Neural cell (in vitro differentiated cells): ENCODE data around the gene USP35.

Source experiments
- EP300 ChIP-seq: fragments of 450-650 bp; conservative IDR thresholded peaks from 2 replicates; pipeline ENCODE4 v1.6.1; 2014; ENCODE audit warnings: antibody characterized with exemption, mild to moderate bottlenecking, moderate library complexity; ENCODE audit not compliant: poor library complexity, severe bottlenecking
- EZH2 ChIP-seq: fragments of 200-600, 300-800 bp; shearing (Covaris generic), sonication (generic); IDR thresholded peaks from 2 replicates; pipeline ENCODE4 v1.6.1; 2014; ENCODE audit warnings: antibody characterized with exemption, low read length, borderline replicate concordance, mild to moderate bottlenecking; ENCODE audit not compliant: insufficient read depth, poor library complexity, severe bottlenecking
- MXI1 ChIP-seq: fragments of 450-650 bp; conservative IDR thresholded peaks from 2 replicates; pipeline ENCODE4 v1.6.1; 2014; ENCODE audit warnings: antibody characterized with exemption, mild to moderate bottlenecking; ENCODE audit not compliant: poor library complexity, severe bottlenecking
- POLR2AphosphoS5 ChIP-seq: IDR thresholded peaks from 2 replicates; pipeline ENCODE4 v1.6.1; 2012
- RAD21 ChIP-seq: fragments of 450-650 bp; conservative IDR thresholded peaks from 2 replicates; pipeline ENCODE4 v1.6.1; 2014; ENCODE audit warnings: antibody characterized with exemption, mild to moderate bottlenecking, moderate library complexity
- SMC3 ChIP-seq: fragments of 450-650 bp; conservative IDR thresholded peaks from 2 replicates; pipeline ENCODE4 v1.6.1; 2014; ENCODE audit warnings: antibody characterized with exemption, mild to moderate bottlenecking, moderate library complexity; ENCODE audit not compliant: poor library complexity
- TAF1 ChIP-seq: IDR thresholded peaks from 2 replicates; pipeline ENCODE4 v1.6.1; 2012; ENCODE audit warnings: low read depth
- TF ChIP-seq, protein P1 (sequence below): fragments of 450-650 bp; IDR thresholded peaks from 2 replicates; pipeline ENCODE4 v1.5.1; 2014; ENCODE audit warnings: antibody characterized with exemption, mild to moderate bottlenecking, moderate library complexity; ENCODE audit not compliant: poor library complexity, severe bottlenecking
- TF ChIP-seq, protein P2 (sequence below): IDR thresholded peaks from 2 replicates; pipeline ENCODE4 v1.6.1; 2012; ENCODE audit warnings: borderline replicate concordance

DNA sequence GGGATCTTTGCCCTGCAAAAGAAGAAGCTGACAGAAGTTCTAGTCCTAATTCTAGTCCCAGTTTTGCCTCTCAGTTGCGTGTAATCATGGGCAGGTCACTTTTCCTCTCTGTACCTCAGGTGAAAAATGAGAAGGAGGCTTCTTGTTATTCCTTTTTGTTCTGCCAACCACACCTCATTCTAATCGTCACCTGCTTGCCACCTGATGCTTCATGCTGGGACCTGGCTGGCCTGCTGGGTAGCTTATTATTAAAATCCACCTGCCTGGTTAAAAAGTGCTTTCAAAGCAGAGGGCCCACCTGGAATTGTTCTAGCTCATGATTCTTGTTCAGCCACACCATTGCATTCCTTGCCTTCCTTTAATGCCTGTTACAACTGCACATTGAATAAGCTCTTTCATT is 40.9 kb upstream of the USP35 start:
- TF ChIP-seq, protein P1, sequence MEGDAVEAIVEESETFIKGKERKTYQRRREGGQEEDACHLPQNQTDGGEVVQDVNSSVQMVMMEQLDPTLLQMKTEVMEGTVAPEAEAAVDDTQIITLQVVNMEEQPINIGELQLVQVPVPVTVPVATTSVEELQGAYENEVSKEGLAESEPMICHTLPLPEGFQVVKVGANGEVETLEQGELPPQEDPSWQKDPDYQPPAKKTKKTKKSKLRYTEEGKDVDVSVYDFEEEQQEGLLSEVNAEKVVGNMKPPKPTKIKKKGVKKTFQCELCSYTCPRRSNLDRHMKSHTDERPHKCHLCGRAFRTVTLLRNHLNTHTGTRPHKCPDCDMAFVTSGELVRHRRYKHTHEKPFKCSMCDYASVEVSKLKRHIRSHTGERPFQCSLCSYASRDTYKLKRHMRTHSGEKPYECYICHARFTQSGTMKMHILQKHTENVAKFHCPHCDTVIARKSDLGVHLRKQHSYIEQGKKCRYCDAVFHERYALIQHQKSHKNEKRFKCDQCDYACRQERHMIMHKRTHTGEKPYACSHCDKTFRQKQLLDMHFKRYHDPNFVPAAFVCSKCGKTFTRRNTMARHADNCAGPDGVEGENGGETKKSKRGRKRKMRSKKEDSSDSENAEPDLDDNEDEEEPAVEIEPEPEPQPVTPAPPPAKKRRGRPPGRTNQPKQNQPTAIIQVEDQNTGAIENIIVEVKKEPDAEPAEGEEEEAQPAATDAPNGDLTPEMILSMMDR = no peak
- TF ChIP-seq EZH2 = no peak
- TF ChIP-seq EP300 = no peak
- no peak for TF ChIP-seq MXI1
- no peak for TF ChIP-seq POLR2AphosphoS5
- no peak for TF ChIP-seq RAD21
- TF ChIP-seq TAF1 = no peak
- no peak for TF ChIP-seq SMC3
- TF ChIP-seq, protein P2, sequence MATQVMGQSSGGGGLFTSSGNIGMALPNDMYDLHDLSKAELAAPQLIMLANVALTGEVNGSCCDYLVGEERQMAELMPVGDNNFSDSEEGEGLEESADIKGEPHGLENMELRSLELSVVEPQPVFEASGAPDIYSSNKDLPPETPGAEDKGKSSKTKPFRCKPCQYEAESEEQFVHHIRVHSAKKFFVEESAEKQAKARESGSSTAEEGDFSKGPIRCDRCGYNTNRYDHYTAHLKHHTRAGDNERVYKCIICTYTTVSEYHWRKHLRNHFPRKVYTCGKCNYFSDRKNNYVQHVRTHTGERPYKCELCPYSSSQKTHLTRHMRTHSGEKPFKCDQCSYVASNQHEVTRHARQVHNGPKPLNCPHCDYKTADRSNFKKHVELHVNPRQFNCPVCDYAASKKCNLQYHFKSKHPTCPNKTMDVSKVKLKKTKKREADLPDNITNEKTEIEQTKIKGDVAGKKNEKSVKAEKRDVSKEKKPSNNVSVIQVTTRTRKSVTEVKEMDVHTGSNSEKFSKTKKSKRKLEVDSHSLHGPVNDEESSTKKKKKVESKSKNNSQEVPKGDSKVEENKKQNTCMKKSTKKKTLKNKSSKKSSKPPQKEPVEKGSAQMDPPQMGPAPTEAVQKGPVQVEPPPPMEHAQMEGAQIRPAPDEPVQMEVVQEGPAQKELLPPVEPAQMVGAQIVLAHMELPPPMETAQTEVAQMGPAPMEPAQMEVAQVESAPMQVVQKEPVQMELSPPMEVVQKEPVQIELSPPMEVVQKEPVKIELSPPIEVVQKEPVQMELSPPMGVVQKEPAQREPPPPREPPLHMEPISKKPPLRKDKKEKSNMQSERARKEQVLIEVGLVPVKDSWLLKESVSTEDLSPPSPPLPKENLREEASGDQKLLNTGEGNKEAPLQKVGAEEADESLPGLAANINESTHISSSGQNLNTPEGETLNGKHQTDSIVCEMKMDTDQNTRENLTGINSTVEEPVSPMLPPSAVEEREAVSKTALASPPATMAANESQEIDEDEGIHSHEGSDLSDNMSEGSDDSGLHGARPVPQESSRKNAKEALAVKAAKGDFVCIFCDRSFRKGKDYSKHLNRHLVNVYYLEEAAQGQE = no peak
